ENCODE measurements around the gene PAPOLG.

PAPOLG gene

DNA sequence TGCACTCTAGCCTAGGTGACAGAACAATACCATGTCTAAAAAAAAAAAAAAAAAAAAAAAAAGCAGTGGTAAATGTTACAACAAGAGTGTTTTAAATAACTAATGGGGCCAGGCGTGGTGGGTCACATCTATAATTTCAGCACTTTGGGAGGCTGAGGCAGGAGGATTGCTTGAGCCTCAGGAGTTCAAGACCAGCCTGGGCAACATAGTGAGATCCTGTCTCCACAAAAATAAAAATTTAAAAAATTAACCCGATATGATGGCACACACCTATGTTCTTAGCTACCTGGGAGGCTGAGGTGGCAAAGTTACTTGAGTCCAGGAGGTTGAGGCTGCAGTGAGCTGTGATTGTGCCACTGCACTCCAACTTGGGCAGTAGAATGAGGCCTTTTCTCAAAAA lies 37.1 kb downstream of the PAPOLG start:
- no peaks in the 10 kb centered on the region; the same call in 1 of the 2 replicates for H3K36me3 ChIP-seq (ENCODE audit: insufficient read depth)

DNA sequence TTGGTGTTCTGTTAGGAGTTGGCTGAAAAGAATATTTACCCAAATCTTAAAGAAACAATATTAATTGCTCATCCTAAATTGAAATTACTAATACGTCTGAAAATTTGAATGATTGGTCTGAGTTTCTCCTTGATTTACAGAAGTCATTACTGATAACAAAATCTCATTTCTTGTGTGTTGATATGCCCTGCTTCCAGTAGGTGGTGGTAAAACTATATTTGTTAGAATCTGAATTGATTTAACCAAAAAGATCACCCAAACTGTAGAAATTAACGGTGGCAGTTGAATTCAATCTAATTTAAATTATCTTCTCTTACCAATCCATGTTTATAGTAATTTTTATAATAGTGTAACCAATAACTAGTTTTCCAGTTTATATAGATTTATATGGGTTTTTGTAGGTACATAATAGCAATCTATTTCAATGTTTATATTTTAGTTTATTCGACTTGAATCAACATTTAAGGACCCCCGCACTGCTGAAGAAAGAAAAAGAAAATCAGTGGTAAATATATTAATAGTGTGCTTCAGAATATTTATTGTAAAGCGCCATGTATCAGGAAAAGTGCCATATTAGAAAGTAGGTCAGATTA lies 38.3 kb downstream of the PAPOLG start:
- no peaks in the 10 kb centered on the region for H4K20me1 ChIP-seq (ENCODE audit: insufficient read depth)
- H3K4me3 ChIP-seq (IDR thresholded peaks at IDR 0.05; ENCODE audit: insufficient read depth, low read depth, low read length) = no peak overlapping the region
- TF ChIP-seq, protein P1, sequence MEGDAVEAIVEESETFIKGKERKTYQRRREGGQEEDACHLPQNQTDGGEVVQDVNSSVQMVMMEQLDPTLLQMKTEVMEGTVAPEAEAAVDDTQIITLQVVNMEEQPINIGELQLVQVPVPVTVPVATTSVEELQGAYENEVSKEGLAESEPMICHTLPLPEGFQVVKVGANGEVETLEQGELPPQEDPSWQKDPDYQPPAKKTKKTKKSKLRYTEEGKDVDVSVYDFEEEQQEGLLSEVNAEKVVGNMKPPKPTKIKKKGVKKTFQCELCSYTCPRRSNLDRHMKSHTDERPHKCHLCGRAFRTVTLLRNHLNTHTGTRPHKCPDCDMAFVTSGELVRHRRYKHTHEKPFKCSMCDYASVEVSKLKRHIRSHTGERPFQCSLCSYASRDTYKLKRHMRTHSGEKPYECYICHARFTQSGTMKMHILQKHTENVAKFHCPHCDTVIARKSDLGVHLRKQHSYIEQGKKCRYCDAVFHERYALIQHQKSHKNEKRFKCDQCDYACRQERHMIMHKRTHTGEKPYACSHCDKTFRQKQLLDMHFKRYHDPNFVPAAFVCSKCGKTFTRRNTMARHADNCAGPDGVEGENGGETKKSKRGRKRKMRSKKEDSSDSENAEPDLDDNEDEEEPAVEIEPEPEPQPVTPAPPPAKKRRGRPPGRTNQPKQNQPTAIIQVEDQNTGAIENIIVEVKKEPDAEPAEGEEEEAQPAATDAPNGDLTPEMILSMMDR (conservative IDR thresholded peaks at IDR 0.05; ENCODE audit: low read depth, low read length) = peak; percentile 79
- no peak overlapping the region for H3K4me2 ChIP-seq
- H3K27me3 ChIP-seq (ENCODE audit: insufficient read depth, low read depth) = no peaks in the 10 kb centered on the region
- H3K27ac ChIP-seq = no peak overlapping the region
- H3K79me2 ChIP-seq (ENCODE audit: insufficient read depth, low read depth) = no peaks in the 10 kb centered on the region
- no peak overlapping the region for H2AFZ ChIP-seq (ENCODE audit: low read depth)
- H3K4me1 ChIP-seq (ENCODE audit: low read depth, poor library complexity, severe bottlenecking) = no peaks in the 10 kb centered on the region
- no peak overlapping the region for H3K9ac ChIP-seq
- no peaks in the 10 kb centered on the region; the same call in 1 of the 2 replicates for H3K36me3 ChIP-seq (ENCODE audit: insufficient read depth)

More for the DNA sequence above, 37.1 kb downstream of the PAPOLG start:
- Histone ChIP-seq H3K4me3 (IDR thresholded peaks at IDR 0.05; ENCODE audit: insufficient read depth, low read depth, low read length) (no peak overlapping the region), H3K4me2 (no peak overlapping the region), H3K9ac (no peak overlapping the region), H3K27ac (no peak overlapping the region), H4K20me1 (ENCODE audit: insufficient read depth) (no peaks in the 10 kb centered on the region), H3K27me3 (ENCODE audit: insufficient read depth, low read depth) (no peaks in the 10 kb centered on the region), H2AFZ (ENCODE audit: low read depth) (no peak overlapping the region), H3K4me1 (ENCODE audit: low read depth, poor library complexity, severe bottlenecking) (no peaks in the 10 kb centered on the region), H3K79me2 (ENCODE audit: insufficient read depth, low read depth) (no peaks in the 10 kb centered on the region)
- TF ChIP-seq, protein P1 (conservative IDR thresholded peaks at IDR 0.05; ENCODE audit: low read depth, low read length) = no peak

DNA sequence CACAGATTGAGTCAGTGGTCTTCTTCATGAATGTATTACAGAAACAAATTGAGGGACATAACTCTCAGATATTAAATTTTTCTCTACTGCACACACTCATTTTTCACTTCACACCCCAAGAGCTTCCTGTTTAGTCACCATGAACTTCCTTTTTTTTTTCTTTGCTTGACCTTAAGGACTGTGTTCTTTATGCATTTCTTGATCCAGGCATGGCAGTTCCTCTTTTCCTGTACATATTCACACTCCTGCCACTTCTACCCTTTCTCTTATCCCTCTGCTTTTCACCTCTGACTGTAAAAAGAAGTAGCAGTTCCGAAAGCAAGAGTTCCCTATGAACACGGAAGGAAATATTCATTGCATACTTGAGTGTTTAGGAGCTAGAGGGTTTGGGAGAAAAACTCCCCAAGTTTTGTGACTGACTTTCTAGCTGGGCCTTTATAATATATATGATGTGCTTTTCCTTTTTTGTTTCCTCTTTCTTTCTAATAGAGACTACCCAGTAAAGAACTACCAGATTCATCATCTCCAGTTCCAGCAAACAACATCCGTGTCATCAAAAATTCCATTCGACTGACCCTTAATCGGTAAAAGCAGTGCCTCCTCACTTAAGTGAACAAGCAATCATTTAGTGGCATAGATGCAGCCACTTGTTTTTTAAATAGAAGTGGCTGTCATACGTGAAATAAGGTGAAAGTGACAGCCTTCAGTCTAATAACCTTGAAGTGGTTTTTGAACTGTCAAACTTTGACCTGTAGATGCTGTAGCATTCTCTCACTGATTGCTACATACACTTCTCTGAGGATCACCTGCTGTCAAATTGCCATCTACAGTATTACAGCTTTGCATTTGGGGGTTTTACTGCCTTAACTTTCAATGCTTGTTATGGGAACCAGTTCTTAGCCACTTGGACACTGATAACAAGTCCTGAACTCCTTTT lies 40.8 kb downstream of the PAPOLG start:
- no peaks in the 10 kb centered on the region for H3K36me3 ChIP-seq (ENCODE audit: insufficient read depth)
- no peaks in the 10 kb centered on the region for H3K4me1 ChIP-seq (ENCODE audit: low read depth, poor library complexity, severe bottlenecking)
- H4K20me1 ChIP-seq (ENCODE audit: insufficient read depth) = no peaks in the 10 kb centered on the region
- H3K27ac ChIP-seq = no peak overlapping the region
- H3K9ac ChIP-seq = no peak overlapping the region
- H3K4me3 ChIP-seq (IDR thresholded peaks at IDR 0.05; ENCODE audit: insufficient read depth, low read depth, low read length) = no peak overlapping the region
- no peak overlapping the region for H3K4me2 ChIP-seq
- no peak overlapping the region for H2AFZ ChIP-seq (ENCODE audit: low read depth)
- no peaks in the 10 kb centered on the region for H3K79me2 ChIP-seq (ENCODE audit: insufficient read depth, low read depth)
- no peaks in the 10 kb centered on the region for H3K27me3 ChIP-seq (ENCODE audit: insufficient read depth, low read depth)
- TF ChIP-seq, protein P1 (conservative IDR thresholded peaks at IDR 0.05; ENCODE audit: low read depth, low read length) = no peak

DNA sequence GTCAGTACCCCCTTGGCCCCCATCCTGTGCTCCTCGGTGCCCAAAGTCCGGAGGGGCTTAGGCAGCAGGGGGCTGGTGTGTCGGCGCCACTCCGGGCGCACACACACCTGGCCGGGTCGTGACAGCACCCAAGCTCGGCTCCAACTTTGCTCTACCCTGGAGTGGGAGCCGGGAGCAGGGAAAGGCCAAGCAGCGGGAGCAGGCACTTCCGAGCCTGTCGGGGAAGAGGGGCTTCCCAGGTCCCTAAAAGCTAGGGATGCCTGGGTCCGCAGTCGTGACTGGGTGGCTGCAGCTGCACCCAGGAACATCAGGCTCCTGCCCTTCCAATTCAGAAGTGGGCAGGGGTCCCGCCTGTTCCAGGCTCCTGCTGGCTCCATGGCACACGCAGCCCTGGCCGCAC lies 48.4 kb downstream of the PAPOLG start:
- H3K36me3 ChIP-seq (ENCODE audit: insufficient read depth) = no peaks in the 10 kb centered on the region
- no peaks in the 10 kb centered on the region for H4K20me1 ChIP-seq (ENCODE audit: insufficient read depth)
- TF ChIP-seq, protein P1 (conservative IDR thresholded peaks at IDR 0.05; ENCODE audit: low read depth, low read length) = no peak
- no peak overlapping the region for H3K27ac ChIP-seq
- no peak overlapping the region for H3K4me2 ChIP-seq
- H3K4me1 ChIP-seq (ENCODE audit: low read depth, poor library complexity, severe bottlenecking) = peaks cover 26% of the 10 kb centered on the region
- no peaks in the 10 kb centered on the region for H3K27me3 ChIP-seq (ENCODE audit: insufficient read depth, low read depth)
- no peaks in the 10 kb centered on the region for H3K79me2 ChIP-seq (ENCODE audit: insufficient read depth, low read depth)
- H3K9ac ChIP-seq = no peak overlapping the region
- no peak overlapping the region for H3K4me3 ChIP-seq (IDR thresholded peaks at IDR 0.05; ENCODE audit: insufficient read depth, low read depth, low read length)
- H2AFZ ChIP-seq (ENCODE audit: low read depth) = no peak overlapping the region
